ENCODE data around the gene GSAP.
"Not testable (repeated sequence)": the region's sequence is repeated elsewhere in the genome, so short reads cannot be mapped to it uniquely, and the experiment has no call there.

Gene GSAP

DNA sequence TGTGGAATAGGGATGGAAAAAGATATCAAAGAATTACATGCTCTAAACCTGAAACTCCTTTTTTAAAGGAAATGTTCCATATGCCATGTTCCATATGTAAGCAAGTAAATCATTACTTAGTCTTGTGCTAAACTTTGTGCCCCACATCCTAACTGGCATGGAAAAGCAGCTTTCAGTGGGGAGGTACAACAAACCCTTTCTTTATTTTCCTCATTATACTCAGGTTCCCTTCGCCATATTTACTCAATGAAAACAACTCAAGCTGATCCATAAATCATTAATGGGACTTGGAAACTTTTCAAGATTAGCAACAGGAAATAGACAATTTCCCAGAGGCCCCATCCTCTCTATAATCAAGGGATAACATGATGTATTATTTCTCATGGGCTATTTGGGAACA, 56.0 kb downstream of the GSAP start:
- DNase-seq (ENCODE audit: low spot score): no peak

DNA sequence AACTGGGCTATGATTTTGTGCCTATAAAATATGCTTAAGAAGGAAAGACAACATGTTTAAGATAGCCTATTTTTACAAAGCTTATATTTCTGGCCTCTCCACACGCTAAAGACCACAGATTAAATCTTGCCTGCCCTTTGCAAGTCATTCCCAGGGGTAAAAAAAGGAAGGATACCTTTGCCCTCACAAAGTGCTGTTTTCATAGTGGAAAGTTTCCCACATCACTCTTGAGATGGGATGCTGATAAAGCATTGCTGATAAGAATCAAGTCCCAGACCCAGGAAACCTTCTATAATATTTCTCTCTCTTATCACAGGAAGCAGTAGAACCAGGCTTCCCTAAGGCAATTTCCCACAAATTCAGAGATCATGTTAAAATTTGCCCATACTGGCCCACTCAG, 56.5 kb downstream of the GSAP start:
- DNase-seq (ENCODE audit: low spot score): no peak

DNA sequence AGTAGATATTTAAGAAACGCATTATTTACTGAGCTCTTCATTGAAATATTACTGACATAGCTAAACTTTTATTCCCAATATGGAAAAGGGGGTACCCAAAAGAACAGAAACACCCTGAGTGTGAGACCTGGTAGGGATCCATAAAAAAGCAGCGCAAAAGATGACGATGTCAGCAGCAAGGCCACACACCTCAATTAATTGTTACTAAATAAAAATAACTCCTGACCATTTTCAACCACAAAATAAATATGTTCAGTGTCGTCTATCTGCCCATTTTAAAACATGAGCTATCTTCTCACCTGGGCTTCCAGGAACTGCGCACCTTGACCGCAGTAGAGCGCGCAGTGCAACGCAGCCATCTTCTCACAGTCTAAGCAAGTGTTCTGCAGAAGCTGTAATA, 61.2 kb downstream of the GSAP start:
- DNase-seq (ENCODE audit: low spot score): no peak

GRCh38 chr7:77354484-77354883, 61.7 kb downstream of the GSAP start:
- no peak for DNase-seq (ENCODE audit: low spot score)

DNA sequence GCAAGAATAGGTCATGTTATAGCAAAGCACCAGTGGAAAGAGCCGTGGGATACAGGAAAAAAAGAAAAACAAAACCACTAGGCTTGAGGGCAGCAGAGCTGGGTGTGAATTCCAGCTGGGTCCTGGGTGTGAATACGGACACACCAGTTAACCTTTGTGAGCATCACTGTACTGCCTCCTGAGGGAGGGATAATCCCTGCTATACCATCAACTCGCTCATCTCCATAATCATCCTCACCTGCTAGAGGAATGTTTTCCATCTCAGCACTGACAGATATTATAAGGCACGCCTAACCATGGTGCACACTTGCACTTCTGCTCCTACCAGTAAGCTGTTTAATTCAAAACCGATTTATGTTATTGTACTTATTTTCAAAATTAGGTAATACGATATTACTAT, 62.2 kb downstream of the GSAP start:
- no peak for DNase-seq (ENCODE audit: low spot score)

DNA sequence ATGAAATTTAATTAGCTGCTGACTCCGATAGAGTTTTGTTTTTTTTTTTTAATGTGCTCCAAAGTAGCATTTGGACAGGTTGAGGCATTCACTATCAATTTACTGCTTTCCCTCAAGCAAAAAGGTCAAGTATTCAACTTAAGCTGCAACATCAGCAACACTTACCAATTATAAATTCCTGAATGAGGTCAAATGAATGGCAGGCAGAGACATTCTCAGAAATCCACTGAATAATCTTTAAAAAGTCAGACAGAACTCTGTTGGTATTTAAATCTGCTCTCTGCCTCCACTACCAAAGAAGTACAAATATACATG, 62.8 kb downstream of the GSAP start:
- DNase-seq (ENCODE audit: low spot score): no peak

DNA sequence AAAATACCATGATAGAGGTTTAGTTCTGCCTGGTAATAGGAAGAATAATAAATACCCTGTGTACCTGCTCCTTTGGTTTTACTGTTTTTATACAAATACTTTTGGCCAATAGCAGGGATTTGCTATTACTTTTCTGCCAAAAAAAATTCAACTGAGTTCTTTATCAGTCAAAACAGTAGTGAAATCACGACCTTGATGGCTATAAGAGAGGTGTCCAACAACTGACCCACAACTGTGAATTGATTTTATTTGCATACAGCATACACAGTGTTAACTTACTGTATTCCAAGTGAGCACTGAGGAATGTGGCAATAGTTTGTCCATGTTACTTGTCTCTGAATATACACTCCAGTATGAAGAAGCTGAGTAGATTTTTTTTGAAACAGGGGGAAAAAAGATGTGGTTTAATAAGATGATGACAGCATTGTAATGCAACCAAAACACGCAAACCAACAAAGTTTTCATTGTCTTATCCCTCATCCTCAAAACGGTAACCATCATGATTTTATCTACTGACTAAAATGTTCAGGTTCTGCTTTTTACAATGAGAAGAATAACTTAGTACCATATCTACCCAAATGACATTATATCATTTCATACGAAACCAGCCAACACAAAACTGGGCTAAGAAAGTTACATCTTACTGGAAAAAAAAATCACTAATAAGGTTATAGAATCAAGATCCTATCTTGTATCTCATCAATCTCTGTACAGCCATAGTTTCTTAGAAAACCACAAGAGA, 63.3 kb downstream of the GSAP start:
- no peak for DNase-seq (ENCODE audit: low spot score)

DNA sequence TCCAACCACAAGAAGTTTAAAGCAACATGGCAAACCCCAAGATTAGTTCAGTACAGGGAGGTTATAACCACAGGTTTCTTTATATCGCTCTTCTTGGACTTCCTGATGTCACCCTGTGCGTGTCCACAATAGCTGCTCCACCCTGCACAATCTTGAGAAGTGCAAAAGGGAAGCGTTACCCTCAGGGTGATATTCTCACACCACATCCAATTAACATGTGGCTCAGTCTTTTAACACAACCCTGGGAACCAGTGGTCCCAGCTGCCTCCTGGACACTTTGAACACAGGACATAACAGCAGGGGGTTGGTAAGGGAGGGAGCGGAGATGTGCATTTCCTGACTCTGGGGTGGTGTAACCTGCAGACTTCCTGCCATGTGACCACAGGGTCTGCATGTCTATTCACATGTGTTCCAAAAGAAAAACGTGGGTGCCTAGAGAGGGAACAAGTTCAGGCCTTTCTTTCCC, 64.6 kb downstream of the GSAP start:
- DNase-seq (ENCODE audit: low spot score): no peak

- no peak for DNase-seq (ENCODE audit: low spot score)
Observed at GRCh38 chr7:77349141-77349540, 67.0 kb downstream of the GSAP start.

GRCh38 chr7:77348371-77348813, 67.8 kb downstream of the GSAP start:
- DNase-seq (ENCODE audit: low spot score): no peak

DNA sequence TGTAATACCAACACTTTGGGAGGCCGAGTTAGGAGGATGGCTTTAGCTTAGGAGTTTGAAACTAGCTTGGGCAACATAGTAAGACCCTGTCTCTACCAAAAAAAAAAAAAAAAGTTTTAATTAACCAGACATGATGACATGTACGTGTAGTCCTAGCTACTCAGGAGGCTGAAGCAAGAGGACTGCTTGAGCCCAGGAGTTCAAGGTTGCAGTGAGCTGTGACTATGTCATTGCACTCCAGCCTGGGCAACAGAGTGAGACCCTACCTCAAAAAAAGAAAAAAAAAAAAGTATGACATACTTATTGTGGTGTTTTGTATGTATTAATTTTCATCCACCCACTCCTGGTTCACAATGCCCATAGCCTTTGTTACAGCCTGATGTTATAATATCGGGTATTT, 69.7 kb downstream of the GSAP start:
- DNase-seq (ENCODE audit: low spot score): no peak

GRCh38 chr7:77345426-77345825, 70.7 kb downstream of the GSAP start:
- not testable (repeated sequence) for DNase-seq (ENCODE audit: low spot score)

- no peak for DNase-seq (ENCODE audit: low spot score)
Observed at GRCh38 chr7:77339726-77340125, 76.4 kb downstream of the GSAP start.

DNA sequence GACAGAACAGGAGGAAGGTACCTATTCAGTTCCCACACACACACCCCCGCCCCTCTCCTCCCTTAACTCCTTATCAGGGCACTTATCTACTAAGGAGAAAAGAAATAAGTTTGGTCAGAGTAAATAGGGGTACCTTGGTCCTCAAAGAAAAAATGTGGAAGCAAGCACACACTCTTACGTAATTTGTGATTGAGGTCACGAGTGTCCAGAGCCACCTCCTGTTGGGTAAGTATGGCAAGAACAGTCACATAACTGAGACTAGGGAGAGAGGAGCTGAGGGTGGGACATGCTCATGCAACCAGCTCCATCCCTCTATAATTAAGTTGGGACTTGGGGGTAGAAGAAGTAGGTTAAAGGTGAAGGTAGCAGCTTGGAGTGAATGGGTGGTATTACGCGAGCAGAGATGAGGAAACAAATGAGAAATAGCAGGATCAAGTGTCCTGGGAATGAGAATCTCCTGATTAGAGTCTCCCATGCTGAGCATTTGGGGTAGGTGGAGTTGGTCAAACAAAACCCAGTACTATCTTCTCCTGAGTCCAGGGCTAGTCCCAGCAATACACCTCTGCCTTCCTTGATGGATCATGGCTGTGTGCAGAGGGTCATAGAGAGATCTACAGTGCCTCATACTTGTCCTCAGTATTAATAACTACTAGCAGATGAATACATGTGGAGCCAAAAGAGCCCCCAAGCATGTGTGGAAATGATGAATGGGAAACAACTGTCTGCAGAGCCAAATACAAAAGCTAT, 77.1 kb downstream of the GSAP start:
- DNase-seq (ENCODE audit: low spot score): no peak

GRCh38 chr7:77338260-77338659, 77.9 kb downstream of the GSAP start:
- DNase-seq (ENCODE audit: low spot score): no peak

- no peak for DNase-seq (ENCODE audit: low spot score)
Observed at GRCh38 chr7:77337456-77337990, 78.6 kb downstream of the GSAP start.

DNA sequence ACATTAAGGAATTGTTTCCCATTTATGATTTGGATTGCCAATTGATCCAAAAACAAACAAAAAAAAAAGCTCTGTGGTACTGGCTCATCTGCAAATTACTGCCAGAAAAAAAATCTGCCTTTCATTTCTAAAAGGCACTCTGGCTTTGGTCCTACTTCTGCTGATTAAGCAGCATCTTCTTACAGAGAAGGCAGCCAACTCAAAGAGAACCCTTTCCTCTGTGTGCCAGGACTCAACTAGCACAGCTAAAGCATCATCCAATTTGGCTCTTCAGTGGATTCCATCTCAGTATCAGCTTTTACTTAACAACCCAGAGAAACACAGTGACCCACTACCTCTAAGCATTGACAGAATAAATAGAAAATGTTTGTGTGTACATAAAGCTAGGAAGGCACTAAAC, 80.6 kb downstream of the GSAP start:
- DNase-seq (ENCODE audit: low spot score): peak; percentile 3

DNA sequence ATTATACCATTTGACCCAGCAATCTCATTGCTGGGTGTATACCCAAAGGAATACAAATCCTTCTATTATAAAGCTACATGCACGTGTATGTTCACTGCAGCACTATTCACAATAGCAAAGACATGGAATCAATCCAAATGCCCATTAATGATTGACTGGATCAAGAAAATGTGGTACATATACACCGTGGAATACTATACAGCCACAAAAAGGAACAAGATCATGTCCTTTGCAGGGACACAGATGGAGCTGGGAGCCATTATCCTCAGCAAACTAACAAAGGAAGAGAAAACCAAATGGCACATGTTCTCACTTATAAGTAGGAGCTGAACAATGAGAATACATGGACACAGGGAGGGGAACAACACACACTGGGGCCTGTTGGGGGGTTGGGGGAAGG, 82.1 kb downstream of the GSAP start:
- DNase-seq (ENCODE audit: low spot score): not testable (repeated sequence)

DNA sequence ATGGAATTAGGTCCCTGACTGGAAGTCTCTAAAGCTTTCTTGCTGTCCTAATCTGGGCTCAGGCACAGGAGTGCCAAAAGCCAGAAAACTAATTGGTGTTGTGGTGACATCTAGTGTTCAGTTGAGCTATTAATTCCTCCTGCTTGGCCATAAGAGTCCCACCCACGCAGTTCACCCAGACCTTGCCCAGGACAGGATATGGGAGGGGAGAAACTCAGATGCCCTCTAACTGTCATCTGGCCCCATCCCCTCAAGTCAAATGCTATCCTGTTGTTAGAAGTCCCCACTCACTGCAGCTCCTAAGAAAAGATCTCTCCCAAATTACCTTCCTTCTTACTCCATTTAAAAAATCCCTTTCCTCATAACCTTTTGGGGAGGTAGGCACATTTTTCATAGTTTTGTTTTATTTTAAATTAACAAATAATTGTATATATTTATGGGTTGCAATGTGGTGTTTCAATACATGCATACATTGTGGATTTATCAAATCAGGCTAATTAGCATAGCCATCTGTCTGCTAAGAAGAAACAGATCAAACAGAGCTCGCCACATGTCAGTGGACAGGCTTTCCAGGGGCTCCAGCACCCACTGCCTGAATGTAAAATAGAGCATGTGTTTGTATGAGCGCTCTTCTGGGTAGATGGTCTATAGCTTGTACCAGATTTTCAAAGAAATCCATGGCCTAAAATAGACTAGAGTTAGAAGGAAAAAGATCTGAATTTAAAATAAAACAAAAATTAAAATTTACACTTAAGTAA, 84.0 kb downstream of the GSAP start:
- peak; percentile 81 for DNase-seq (ENCODE audit: low spot score)

DNA sequence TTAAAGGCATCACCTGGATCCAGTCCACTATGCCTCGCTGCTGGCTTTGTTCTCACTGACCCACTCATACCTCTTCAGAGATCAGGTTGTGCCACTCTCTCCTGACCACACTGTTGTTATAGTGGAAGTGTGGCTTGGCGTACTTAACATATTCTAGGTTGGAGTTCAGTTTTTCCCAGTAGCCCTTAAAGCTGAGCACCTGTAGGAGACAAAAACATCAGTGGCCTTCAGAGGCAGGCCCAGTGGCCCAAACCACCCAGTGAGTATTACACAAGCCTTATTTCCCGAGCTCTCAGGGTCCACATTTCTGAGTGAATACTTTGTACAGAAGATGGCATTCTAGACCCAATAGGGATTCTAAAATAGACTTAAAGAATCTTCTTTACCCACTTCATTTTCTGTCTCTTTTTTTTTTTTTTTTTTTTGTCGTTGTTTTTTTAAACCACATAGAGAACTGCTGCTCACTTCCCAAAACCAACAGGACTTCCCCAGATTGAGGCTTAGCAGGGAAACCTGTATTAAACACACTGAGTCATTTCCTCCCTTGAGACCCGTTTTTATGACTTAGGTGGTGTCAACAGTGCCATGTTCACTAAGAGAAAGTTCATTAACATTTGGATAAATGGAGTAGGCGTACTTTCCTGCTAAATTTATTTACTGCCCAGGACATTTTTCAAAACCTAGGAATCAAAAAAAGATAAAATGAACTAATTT, 85.8 kb downstream of the GSAP start:
- no peak for DNase-seq (ENCODE audit: low spot score)

GRCh38 chr7:77329466-77330168, 86.5 kb downstream of the GSAP start:
- DNase-seq (ENCODE audit: low spot score): no peak

Data from cerebellar cortex (tissue), 1 donor.